Calu3 (cell line): ENCODE measurements around the gene FXYD6. TPM values are rescaled to one million over a fixed set of nuclear protein-coding genes. Genes with fewer than 3 reads are reported as not detected.

Experiments used
- BruUV-seq: library from RNA; stranded (reverse); fragments of 400-500 nt; replicated peaks from 2 replicates; lab custom pipeline; 2021; lab: Mats Ljungman, UMichigan
- CTCF ChIA-PET: fragments of 300-600 bp; sonication (Branson Sonifier 250); formaldehyde crosslinking; loops from one replicate; lab custom pipeline; 2022; ENCODE audit warnings: antibody characterized with exemption; lab: Charles Lee
- DNase-seq: peaks from one replicate; pipeline ENCODE4 v3.0.0; 2022
- H3K27ac Mint-ChIP-seq: one replicate; pipeline ENCODE4 v1.8.0; 2022; ENCODE audit warnings: mixed read lengths; ENCODE audit not compliant: unreplicated experiment
- H3K27me3 Mint-ChIP-seq: one replicate; pipeline ENCODE4 v1.8.0; 2022; ENCODE audit warnings: mixed read lengths; ENCODE audit not compliant: unreplicated experiment
- H3K36me3 Mint-ChIP-seq: one replicate; pipeline ENCODE4 v1.8.0; 2022; ENCODE audit warnings: mild to moderate bottlenecking, moderate library complexity, mixed read lengths; ENCODE audit not compliant: insufficient read depth, unreplicated experiment
- H3K4me1 Mint-ChIP-seq: one replicate; pipeline ENCODE4 v1.8.0; 2022; ENCODE audit warnings: mild to moderate bottlenecking, low read depth, mixed read lengths; ENCODE audit not compliant: unreplicated experiment
- H3K4me3 Mint-ChIP-seq: one replicate; pipeline ENCODE4 v1.8.0; 2022; ENCODE audit warnings: mild to moderate bottlenecking, low read depth, moderate library complexity, mixed read lengths; ENCODE audit not compliant: unreplicated experiment
- H3K9me3 Mint-ChIP-seq: one replicate; pipeline ENCODE4 v1.8.0; 2022; ENCODE audit warnings: low read depth, mixed read lengths; ENCODE audit not compliant: unreplicated experiment
- CTCF ChIP-seq: fragments of 200-600 bp; IDR thresholded peaks from one replicate; pipeline ENCODE4 v1.8.0; 2022; ENCODE audit warnings: antibody characterized with exemption; ENCODE audit not compliant: unreplicated experiment
- intact Hi-C: fragments of 100-400 bp; cut with micrococcal nuclease; formaldehyde crosslinking; loops from one replicate; pipeline ENCODE4 v1.10.0; 2022; ENCODE audit not compliant: unreplicated experiment
- total RNA-seq: library from RNA; stranded (reverse); gene quantifications from 2 replicates; pipeline ENCODE4 v1.2.3, GENCODE V29; 2022

Gene FXYD6
- total RNA-seq, 1 experiment from 2014 or later, result 0.61 TPM

- H3K4me3 Mint-ChIP-seq, result no peak overlapping the region
- H3K27me3 Mint-ChIP-seq, result peaks cover 33% of the 10 kb centered on the region
- CTCF ChIA-PET, result no interaction called here
- no peak for DNase-seq
- peaks cover 8% of the 10 kb centered on the region for H3K4me1 Mint-ChIP-seq
- H3K27ac Mint-ChIP-seq, result no peak overlapping the region
- BruUV-seq, result no TSS peak
- no peaks in the 10 kb centered on the region for H3K9me3 Mint-ChIP-seq
- intact Hi-C loops, result no loop called here
- peaks cover 6% of the 10 kb centered on the region for H3K36me3 Mint-ChIP-seq
- TF ChIP-seq CTCF, result no peak
Measured at GRCh38 chr11:117910525-117910924, 34.1 kb upstream of the FXYD6 start.

GRCh38 chr11:117909611-117910382 lies 33.3 kb upstream of the FXYD6 start:
- CTCF ChIA-PET, result no interaction called here
- H3K4me1 Mint-ChIP-seq, result peaks cover 8% of the 10 kb centered on the region
- H3K27me3 Mint-ChIP-seq, result peaks cover 28% of the 10 kb centered on the region
- peaks cover 6% of the 10 kb centered on the region for H3K36me3 Mint-ChIP-seq
- no peak overlapping the region for H3K27ac Mint-ChIP-seq
- no peaks in the 10 kb centered on the region for H3K9me3 Mint-ChIP-seq
- intact Hi-C loops, result no loop called here
- no peak for TF ChIP-seq CTCF
- no TSS peak for BruUV-seq
- no peak overlapping the region for H3K4me3 Mint-ChIP-seq
- no peak for DNase-seq

DNA sequence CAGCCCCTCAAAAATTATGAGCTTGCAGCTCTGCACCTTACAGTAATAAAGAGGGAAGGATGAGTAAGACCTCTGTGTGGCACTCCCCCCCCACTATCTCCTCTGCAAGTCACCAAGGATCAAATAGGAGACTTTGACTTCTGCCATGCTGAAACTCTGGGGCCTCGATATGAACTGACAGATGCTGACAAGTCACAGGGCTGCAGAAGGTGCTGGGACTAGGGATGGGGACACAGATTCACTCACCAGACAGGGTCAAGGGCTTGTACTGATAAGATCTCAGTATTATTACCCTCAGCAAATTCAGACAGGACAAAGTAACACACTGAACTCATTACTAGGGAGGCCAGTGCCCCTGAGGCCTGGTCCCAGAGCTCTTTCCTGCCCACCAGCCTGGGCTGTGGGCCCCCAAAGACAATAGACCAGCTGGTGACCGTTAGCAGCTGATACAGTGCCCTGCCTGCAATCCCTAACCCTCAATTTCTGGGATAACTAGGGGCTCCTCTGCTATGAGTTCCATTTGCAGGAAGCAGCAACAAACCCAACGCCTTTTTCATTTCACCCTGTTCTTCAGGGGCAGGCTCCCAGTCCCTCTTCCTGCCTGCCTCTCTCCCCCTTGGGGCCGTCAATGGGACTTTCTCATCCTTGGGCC lies 32.6 kb upstream of the FXYD6 start:
- no TSS peak for BruUV-seq
- Mint-ChIP-seq H3K27ac (no peak overlapping the region), H3K4me1 (peaks cover 8% of the 10 kb centered on the region), H3K27me3 (peaks cover 21% of the 10 kb centered on the region), H3K4me3 (no peak overlapping the region), H3K9me3 (no peaks in the 10 kb centered on the region), H3K36me3 (peaks cover 6% of the 10 kb centered on the region)
- CTCF ChIA-PET, result no interaction called here
- intact Hi-C loops, result no loop called here
- no peak for TF ChIP-seq CTCF
- DNase-seq, result no peak

GRCh38 chr11:117908109-117908895 lies 31.8 kb upstream of the FXYD6 start:
- no peak overlapping the region for H3K27ac Mint-ChIP-seq
- no TSS peak for BruUV-seq

More at GRCh38 chr11:117908109-117908895, 31.8 kb upstream of the FXYD6 start:
- intact Hi-C loops, result no loop called here
- H3K27me3 Mint-ChIP-seq, result peaks cover 15% of the 10 kb centered on the region
- H3K4me3 Mint-ChIP-seq, result peak overlapping the region; percentile 61
- DNase-seq, result no peak
- H3K36me3 Mint-ChIP-seq, result peaks cover 6% of the 10 kb centered on the region
- CTCF ChIA-PET, result no interaction called here
- TF ChIP-seq CTCF, result no peak
- no peaks in the 10 kb centered on the region for H3K9me3 Mint-ChIP-seq
- peaks cover 8% of the 10 kb centered on the region for H3K4me1 Mint-ChIP-seq
